Brain microvascular endothelial cell (primary cell): ENCODE measurements around the gene NAB2.

Experiments
- DNase-seq: peaks from one replicate; pipeline ENCODE4 v3.0.0-alpha.2; 2020
- H3K27ac ChIP-seq: fragments of 250-450 bp; sonication (Bioruptor Pico); 2 replicates; pipeline ENCODE4 v1.5.1; 2020; ENCODE audit warnings: mild to moderate bottlenecking, moderate library complexity
- H3K27me3 ChIP-seq: fragments of 250-450 bp; sonication (Bioruptor Pico); replicated peaks from 2 replicates; pipeline ENCODE4 v1.5.1; 2020; ENCODE audit warnings: mild to moderate bottlenecking
- H3K36me3 ChIP-seq: fragments of 250-450 bp; sonication (Bioruptor Pico); replicated peaks from 2 replicates; pipeline ENCODE4 v1.5.1; 2020; ENCODE audit warnings: mild to moderate bottlenecking
- H3K4me3 ChIP-seq: 2 replicates; pipeline ENCODE4 v1.5.1; 2011; ENCODE audit warnings: low read depth, mild to moderate bottlenecking, control low read depth, low read length, moderate library complexity
- in situ Hi-C: cut with HindIII; loops from 2 replicates; pipeline ENCODE4 v1.10.0; 2017; ENCODE audit warnings: low sequenced_read_pairs, low pct_ligation_motif_present
- TF ChIP-seq, protein P1 (sequence below): IDR thresholded peaks from 2 replicates; pipeline ENCODE4 v1.5.1; 2011; ENCODE audit warnings: low read depth, mild to moderate bottlenecking, moderate library complexity, low read length, control low read depth, inconsistent platforms; ENCODE audit errors: missing control alignments

Gene NAB2

DNA sequence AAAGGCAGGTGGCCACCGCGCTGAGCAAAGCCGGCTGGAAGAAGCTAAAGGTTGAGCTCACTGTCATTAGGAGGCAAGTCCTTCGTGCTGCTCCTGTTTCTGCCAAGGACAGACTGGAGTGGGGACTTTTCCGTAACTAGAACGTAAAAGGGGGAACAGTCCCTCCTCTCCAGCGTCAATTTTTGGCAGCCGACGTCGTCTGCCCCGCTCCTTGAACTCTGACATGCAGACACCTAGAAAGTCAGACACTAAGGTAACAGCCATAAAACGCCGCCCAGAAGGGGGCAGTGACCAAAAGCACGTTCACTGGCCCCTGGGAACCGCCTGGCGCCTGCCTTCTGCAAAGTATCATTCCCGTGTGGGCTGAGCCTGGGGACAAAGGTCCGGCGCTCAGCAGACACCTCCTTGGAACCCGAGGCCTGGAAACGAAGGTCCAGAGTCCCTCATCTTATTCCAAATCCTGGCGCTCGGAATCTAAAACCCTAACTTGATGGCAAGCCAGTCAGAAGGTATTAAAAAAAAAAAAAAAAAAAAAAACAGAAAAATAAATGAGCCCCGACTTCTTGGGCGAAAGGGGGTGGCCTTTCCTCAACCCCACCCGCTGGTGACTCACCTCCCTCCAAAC lies 38.3 kb downstream of the NAB2 start:
- H3K27me3 ChIP-seq = no peaks in the 10 kb centered on the region
- H3K27ac ChIP-seq = no peak overlapping the region
- TF ChIP-seq, protein P1, sequence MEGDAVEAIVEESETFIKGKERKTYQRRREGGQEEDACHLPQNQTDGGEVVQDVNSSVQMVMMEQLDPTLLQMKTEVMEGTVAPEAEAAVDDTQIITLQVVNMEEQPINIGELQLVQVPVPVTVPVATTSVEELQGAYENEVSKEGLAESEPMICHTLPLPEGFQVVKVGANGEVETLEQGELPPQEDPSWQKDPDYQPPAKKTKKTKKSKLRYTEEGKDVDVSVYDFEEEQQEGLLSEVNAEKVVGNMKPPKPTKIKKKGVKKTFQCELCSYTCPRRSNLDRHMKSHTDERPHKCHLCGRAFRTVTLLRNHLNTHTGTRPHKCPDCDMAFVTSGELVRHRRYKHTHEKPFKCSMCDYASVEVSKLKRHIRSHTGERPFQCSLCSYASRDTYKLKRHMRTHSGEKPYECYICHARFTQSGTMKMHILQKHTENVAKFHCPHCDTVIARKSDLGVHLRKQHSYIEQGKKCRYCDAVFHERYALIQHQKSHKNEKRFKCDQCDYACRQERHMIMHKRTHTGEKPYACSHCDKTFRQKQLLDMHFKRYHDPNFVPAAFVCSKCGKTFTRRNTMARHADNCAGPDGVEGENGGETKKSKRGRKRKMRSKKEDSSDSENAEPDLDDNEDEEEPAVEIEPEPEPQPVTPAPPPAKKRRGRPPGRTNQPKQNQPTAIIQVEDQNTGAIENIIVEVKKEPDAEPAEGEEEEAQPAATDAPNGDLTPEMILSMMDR = peak; percentile 48
- peak overlapping the region; percentile 78 for H3K4me3 ChIP-seq
- in situ Hi-C loops = no loop called here
- no peak for DNase-seq
- H3K36me3 ChIP-seq = peaks cover 3% of the 10 kb centered on the region

DNA sequence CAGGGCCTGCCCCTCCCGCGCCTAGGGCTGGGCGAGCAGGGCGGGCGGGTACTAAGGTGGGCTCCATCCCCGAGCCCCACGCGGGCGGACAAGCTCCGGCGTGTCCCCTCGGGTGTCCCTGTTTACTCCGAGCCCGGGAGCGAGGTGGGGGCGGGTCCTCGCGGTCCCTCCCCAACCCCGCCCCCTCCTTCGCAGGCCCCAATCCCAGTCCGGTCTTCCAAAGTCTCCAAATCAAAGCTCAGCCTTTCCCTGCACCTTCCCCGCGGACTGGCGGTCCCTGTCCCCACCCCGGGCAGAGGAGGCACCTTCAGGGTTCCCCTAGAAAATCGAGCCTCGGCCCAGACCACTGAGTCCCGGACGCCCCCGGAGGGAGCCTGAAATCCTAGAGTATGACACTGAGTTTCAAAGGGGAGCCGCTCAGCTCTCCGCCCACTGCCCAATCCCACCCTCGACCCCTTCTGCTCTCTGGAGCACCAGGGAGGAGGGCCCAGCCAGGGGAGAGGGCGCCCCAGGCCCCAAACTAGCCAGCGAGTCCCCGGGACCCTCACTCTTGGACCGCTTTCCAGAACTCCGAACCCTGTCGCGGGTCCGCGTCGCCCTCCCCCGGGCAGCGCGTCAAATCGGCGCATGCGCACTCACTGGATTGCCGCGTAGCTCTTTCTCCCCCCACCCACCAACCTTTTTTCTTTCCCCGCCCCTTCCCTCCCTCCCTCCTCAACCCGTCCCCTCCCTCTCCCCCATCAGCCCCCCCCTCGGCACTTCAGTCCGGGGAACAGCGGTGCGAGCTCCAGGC lies 39.0 kb downstream of the NAB2 start, which contains the start of gene LRP1:
Gene LRP1, plus strand, starts transcription at position 758 of the 793 bp plus-strand sequence. CDS start 482 bp downstream, outside the sequence.
- Histone ChIP-seq H3K27me3 (no peaks in the 10 kb centered on the region), H3K4me3 (peak within 1 kb of the TSS; percentile 78), H3K36me3 (peaks cover 6% of the 10 kb centered on the region), H3K27ac (peak within 1 kb of the TSS; percentile 29)
- DNase-seq = peak; percentile 59
- in situ Hi-C loops = no loop called here
- TF ChIP-seq, protein P1 = no peak

DNA sequence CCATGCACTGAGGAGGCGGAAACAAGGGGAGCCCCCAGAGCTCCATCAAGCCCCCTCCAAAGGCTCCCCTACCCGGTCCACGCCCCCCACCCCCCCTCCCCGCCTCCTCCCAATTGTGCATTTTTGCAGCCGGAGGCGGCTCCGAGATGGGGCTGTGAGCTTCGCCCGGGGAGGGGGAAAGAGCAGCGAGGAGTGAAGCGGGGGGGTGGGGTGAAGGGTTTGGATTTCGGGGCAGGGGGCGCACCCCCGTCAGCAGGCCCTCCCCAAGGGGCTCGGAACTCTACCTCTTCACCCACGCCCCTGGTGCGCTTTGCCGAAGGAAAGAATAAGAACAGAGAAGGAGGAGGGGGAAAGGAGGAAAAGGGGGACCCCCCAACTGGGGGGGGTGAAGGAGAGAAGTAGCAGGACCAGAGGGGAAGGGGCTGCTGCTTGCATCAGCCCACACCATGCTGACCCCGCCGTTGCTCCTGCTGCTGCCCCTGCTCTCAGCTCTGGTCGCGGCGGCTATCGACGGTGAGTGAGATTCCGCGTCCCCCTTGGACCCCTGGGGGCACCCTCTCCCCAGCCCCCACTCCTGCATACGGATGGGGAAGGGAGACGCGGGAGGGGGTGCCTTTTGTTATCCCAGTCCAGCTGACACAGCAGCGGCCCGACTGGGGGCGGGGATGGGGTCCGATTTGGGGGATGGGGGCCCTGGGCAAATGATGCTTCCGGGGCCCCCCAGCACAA lies 39.8 kb downstream of the NAB2 start:
- Histone ChIP-seq H3K27me3 (no peaks in the 10 kb centered on the region), H3K4me3 (peak overlapping the region; percentile 78), H3K27ac (no peak overlapping the region), H3K36me3 (peaks cover 6% of the 10 kb centered on the region)
- TF ChIP-seq, protein P1 = no peak
- DNase-seq = no peak
- in situ Hi-C loops = no loop called here

DNA sequence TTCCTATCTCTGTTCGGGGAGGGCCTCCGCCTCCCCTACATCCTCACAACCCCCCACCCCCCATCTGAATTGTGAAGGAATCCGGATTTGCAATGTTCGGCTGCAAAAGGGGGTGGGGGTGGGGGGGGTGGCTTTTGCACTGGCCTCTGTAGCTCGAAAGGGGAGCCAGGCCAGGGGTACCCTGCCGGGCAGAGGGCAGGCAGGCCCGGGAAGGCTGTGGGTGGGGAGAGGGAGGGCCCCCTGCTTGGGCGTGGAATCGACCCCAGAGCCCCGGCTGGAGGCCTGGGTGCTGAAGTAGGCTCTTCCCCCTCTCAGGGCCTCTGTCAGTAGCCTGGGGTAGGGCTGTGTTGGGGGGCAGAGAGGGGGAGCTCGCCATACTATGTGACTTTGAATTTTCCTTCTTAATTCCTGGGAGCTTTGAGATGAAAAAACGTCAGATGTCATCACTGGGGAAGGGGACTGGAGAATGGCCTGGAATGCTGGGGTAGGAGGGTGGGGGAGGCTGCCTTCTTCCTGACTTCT lies 40.5 kb downstream of the NAB2 start:
- H3K27me3 ChIP-seq = no peaks in the 10 kb centered on the region
- H3K4me3 ChIP-seq = peak overlapping the region; percentile 78

DNA sequence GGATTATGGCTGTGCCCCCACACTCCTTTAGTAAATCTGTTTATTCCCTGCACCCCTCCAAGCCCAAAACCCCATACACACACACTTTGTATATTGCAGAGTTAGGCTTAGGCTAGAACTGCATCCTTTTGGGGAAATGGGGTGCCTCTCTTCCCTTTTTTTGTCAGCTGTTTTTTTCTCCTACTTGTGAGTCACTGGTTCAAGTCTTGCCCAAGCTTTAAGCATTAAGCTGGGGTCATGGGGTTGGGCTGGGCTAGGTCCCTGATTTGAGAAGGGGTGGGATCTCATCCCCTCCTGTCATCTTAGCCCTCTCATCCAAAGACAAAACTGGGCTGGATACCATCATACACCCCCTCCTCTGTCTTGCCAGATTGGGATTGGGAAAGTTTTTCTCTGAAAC lies 41.0 kb downstream of the NAB2 start:
- TF ChIP-seq, protein P1 = no peak
- in situ Hi-C loops = loop anchor here (5.0 kb wide), 1 partner anchor 57 kb away; no protein-coding TSS in a partner anchor
- Histone ChIP-seq H3K27ac (no peak overlapping the region), H3K36me3 (peaks cover 6% of the 10 kb centered on the region), H3K27me3 (no peaks in the 10 kb centered on the region), H3K4me3 (peak overlapping the region; percentile 78)
- no peak for DNase-seq

More for the DNA sequence above, 40.5 kb downstream of the NAB2 start:
- no peak for DNase-seq
- Histone ChIP-seq H3K27ac (no peak overlapping the region), H3K36me3 (peaks cover 6% of the 10 kb centered on the region)
- TF ChIP-seq, protein P1 = no peak
- in situ Hi-C loops = no loop called here
